COLO668 (cell line): ENCODE data around the gene PALB2.

Source experiments
- DNase-seq: peaks from one replicate; lab custom pipeline; 2025; ENCODE audit not compliant: unreplicated experiment; lab: John Stamatoyannopoulos, UW

The PALB2 gene

DNA sequence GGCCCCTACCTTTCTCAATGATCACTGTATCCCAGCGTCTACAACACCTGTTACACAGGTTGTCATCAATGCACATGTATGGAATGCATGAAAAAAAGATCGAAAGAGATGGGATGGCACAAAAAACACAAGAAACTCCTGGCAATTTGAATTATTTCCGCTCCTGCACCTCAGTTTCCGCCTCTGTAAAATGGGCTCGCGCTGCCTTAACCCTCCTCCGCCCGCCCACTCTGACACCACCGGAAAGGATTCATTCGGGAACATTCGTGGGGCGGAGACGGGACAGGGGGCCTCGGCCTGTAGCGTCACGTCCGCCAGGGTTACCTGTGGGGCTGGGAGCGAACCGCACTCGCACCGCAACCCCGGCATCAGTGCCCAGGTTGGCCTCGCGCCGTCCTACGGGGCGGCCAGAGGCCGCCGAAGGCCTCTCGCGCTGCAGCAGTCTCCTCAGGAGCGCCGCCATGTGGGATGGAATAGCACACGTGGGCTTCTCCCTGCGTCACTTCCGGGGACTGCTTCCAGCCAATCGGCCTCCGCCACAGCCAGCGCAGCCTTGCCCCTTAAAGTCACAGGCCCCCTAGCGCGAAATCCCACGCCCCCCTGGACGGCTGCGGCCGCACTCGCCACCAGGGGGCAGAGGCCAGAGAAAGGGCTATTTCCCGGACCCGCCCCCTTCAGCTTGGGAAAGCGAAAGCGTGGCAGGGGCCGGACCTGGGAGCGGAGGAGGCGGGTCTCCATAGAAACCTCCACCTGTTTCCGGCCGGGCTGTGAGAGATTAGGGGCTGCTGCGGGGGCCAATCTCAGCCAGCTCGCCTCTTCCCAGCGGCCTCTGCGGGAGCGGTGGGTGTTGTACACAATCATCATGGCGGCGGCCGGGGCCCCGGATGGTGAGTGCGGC lies 84.0 kb downstream of the PALB2 start, which contains the start of the genes EARS2 and UBFD1:
Gene EARS2, minus strand, starts transcription at position 470 of the 898 bp plus-strand sequence. Its CDS starts 7 bp downstream, at position 463.
Gene UBFD1, plus strand, starts transcription at position 847 of the 898 bp plus-strand sequence. Its CDS starts 16 bp downstream, at position 863.
- DNase-seq: peak; percentile 97

DNA sequence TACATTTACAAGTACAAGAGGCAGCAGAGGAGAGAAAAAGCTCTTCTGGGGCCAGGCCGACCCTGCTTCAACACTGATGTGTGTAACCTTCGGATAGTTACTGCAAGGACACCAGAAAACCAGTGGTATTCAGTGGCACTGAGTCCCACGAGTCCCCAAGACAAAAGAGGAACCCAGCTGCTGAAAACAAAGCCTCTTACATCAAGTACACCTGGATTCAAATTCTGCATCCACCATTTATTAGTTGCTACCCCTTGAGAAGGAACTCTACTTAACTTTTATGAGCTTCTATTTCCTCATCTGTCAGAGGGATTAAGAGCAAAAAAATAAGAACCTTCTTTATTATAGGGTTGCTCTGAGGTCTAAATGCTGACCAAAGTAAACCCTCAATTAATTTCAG lies 86.6 kb downstream of the PALB2 start:
- DNase-seq: no peak
